Measurements from ENCODE around the gene SVIL.

DNA sequence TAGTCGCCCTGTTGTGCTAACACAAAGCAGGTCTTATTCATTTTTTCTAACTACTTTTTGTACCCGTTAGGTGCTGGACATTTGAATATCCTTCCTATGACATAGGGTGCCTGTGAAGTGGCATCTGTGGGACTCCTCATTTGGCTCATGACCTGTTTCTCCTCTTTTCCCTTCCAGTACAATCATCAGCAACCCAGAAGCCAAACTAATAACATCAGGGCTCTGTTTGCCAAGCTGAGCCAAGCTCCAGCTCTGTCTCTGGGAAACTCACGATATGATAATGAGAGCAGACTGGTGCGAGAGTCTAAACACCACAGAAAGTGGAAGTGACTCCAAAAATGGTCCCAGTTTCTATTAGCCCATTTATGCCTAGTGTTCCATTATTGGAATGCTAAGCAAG lies 92.0 kb downstream of the SVIL start:
- TF ChIP-seq POLR2A (IDR thresholded peaks at IDR 0.05; ENCODE audit: low read length) = no peak
- TF ChIP-seq GATA1 (IDR thresholded peaks at IDR 0.05; ENCODE audit: low read depth, low read length) = no peak

Measured in erythroblast (primary cell).